H9 (cell line): ENCODE data around the gene CPLX4. TPM values are rescaled to one million over a fixed set of nuclear protein-coding genes. Genes with fewer than 3 reads are reported as not detected.

Experiments
- DNase-seq: peaks from one replicate; pipeline ENCODE4 v3.0.0-alpha.2; 2017
- H2AFZ ChIP-seq: one replicate; pipeline ENCODE4 v1.6.1; 2013; ENCODE audit warnings: mild to moderate bottlenecking, low read length, control low read depth, moderate library complexity
- H2AK5ac ChIP-seq: 2 replicates; pipeline ENCODE4 v1.6.1; 2013; ENCODE audit warnings: low read length, control low read depth, mixed read lengths; ENCODE audit not compliant: insufficient read length
- H2BK120ac ChIP-seq: one replicate; pipeline ENCODE4 v1.6.1; 2013; ENCODE audit warnings: low read depth, mild to moderate bottlenecking, low read length, control low read depth, inconsistent platforms; ENCODE audit not compliant: poor library complexity, severe bottlenecking
- H2BK12ac ChIP-seq: 2 replicates; pipeline ENCODE4 v1.6.1; 2013; ENCODE audit warnings: low read length, control low read depth, mixed read lengths, low read depth; ENCODE audit not compliant: insufficient read length
- H2BK15ac ChIP-seq: 2 replicates; pipeline ENCODE4 v1.6.1; 2013; ENCODE audit warnings: low read depth, low read length, control low read depth
- H2BK20ac ChIP-seq: one replicate; pipeline ENCODE4 v1.6.1; 2013; ENCODE audit warnings: low read depth, mild to moderate bottlenecking, low read length, control low read depth, inconsistent platforms; ENCODE audit not compliant: poor library complexity, severe bottlenecking
- H2BK5ac ChIP-seq: 2 replicates; pipeline ENCODE4 v1.6.1; 2013; ENCODE audit warnings: low read length, control low read depth, mixed read lengths; ENCODE audit not compliant: insufficient read length
- H3K14ac ChIP-seq: 2 replicates; pipeline ENCODE4 v1.6.1; 2013; ENCODE audit warnings: low read length, control low read depth; ENCODE audit not compliant: insufficient read depth
- H3K18ac ChIP-seq: 2 replicates; pipeline ENCODE4 v1.6.1; 2013; ENCODE audit warnings: low read depth, mild to moderate bottlenecking, mixed read lengths, low read length, control low read depth; ENCODE audit not compliant: insufficient read length
- H3K23ac ChIP-seq: 2 replicates; pipeline ENCODE4 v1.6.1; 2013; ENCODE audit warnings: low read length, control low read depth, mixed read lengths, low read depth; ENCODE audit not compliant: insufficient read length
- H3K23me2 ChIP-seq: 2 replicates; pipeline ENCODE4 v1.6.1; 2013; ENCODE audit warnings: low read depth, mild to moderate bottlenecking, mixed read lengths, low read length, control low read depth; ENCODE audit not compliant: insufficient read length, poor library complexity, severe bottlenecking
- H3K27ac ChIP-seq: 2 replicates; pipeline ENCODE4 v1.5.1; 2013; ENCODE audit warnings: low read length, control low read depth, mixed read lengths, low read depth; ENCODE audit not compliant: insufficient read length
- H3K27me3 ChIP-seq: 2 replicates; pipeline ENCODE4 v1.6.1; 2013; ENCODE audit warnings: low read length, control low read depth, inconsistent platforms; ENCODE audit not compliant: insufficient read depth
- H3K4ac ChIP-seq: 2 replicates; pipeline ENCODE4 v1.6.1; 2013; ENCODE audit warnings: low read depth, mild to moderate bottlenecking, control low read depth, inconsistent platforms, low read length, moderate library complexity
- H3K4me1 ChIP-seq: 2 replicates; pipeline ENCODE4 v1.6.1; 2013; ENCODE audit warnings: low read length, control low read depth, inconsistent platforms; ENCODE audit not compliant: insufficient read depth
- H3K4me2 ChIP-seq: 2 replicates; pipeline ENCODE4 v1.6.1; 2013; ENCODE audit warnings: low read length, control low read depth, mixed read lengths; ENCODE audit not compliant: insufficient read length, insufficient read depth
- H3K56ac ChIP-seq: 2 replicates; pipeline ENCODE4 v1.6.1; 2013; ENCODE audit warnings: low read depth, mild to moderate bottlenecking, mixed read lengths, low read length, control low read depth; ENCODE audit not compliant: insufficient read length
- H3K79me1 ChIP-seq: 2 replicates; pipeline ENCODE4 v1.6.1; 2013; ENCODE audit warnings: low read depth, mild to moderate bottlenecking, moderate library complexity, low read length, control low read depth, inconsistent platforms; ENCODE audit not compliant: insufficient read depth, poor library complexity, severe bottlenecking
- H3K79me2 ChIP-seq: 2 replicates; pipeline ENCODE4 v1.6.1; 2013; ENCODE audit warnings: low read length, control low read depth, inconsistent platforms; ENCODE audit not compliant: insufficient read depth
- H3K9ac ChIP-seq: 2 replicates; pipeline ENCODE4 v1.6.1; 2013; ENCODE audit warnings: low read length, control low read depth, mixed read lengths; ENCODE audit not compliant: insufficient read length; ENCODE audit errors: extremely low read depth
- H3K9me3 ChIP-seq: one replicate; pipeline ENCODE4 v1.6.1; 2013; ENCODE audit warnings: low read depth, low read length, inconsistent platforms; ENCODE audit not compliant: control insufficient read depth
- H3T11ph ChIP-seq: one replicate; pipeline ENCODE4 v1.6.1; 2013; ENCODE audit warnings: mild to moderate bottlenecking, low read length, control low read depth, inconsistent platforms
- H4K20me1 ChIP-seq: one replicate; pipeline ENCODE4 v1.6.1; 2013; ENCODE audit not compliant: control insufficient read depth, insufficient read length, insufficient read depth
- H4K5ac ChIP-seq: 2 replicates; pipeline ENCODE4 v1.6.1; 2013; ENCODE audit warnings: low read depth, mild to moderate bottlenecking, mixed read lengths, low read length, control low read depth; ENCODE audit not compliant: insufficient read length
- H4K8ac ChIP-seq: replicated peaks from 2 replicates; pipeline ENCODE4 v1.6.1; 2013; ENCODE audit warnings: low read length, control low read depth, mixed read lengths, low read depth; ENCODE audit not compliant: insufficient read length
- H4K91ac ChIP-seq: 2 replicates; pipeline ENCODE4 v1.6.1; 2013; ENCODE audit warnings: low read depth, mild to moderate bottlenecking, moderate library complexity, mixed read lengths, low read length, control low read depth; ENCODE audit not compliant: insufficient read length
- H3K27ac Mint-ChIP-seq, 3 experiments: 2 replicates in 2 of 3; 3 replicates in 1 of 3; pipeline ENCODE4 v1.8.0; 2020 to 2021; ENCODE audit warnings: mixed read lengths in 3 of 3, mild to moderate bottlenecking in 1 of 3, moderate library complexity in 1 of 3
- H3K27me3 Mint-ChIP-seq: 2 replicates; pipeline ENCODE4 v1.8.0; 2021; ENCODE audit warnings: low read depth, mild to moderate bottlenecking, moderate library complexity, mixed read lengths
- H3K36me3 Mint-ChIP-seq, 3 experiments: 2 replicates in 2 of 3; 3 replicates in 1 of 3; pipeline ENCODE4 v1.8.0; 2020 to 2021; ENCODE audit warnings: low read depth in 3 of 3, mixed read lengths in 3 of 3; ENCODE audit not compliant: insufficient read depth in 1 of 3
- H3K4me1 Mint-ChIP-seq, 2 experiments: 2 replicates each; pipeline ENCODE4 v1.8.0; 2020; ENCODE audit warnings: mixed read lengths in 2 of 2
- H3K4me3 Mint-ChIP-seq, 2 experiments: 2 replicates in 1 of 2; 3 replicates in 1 of 2; pipeline ENCODE4 v1.8.0; 2020 to 2021; ENCODE audit warnings: mild to moderate bottlenecking in 2 of 2, mixed read lengths in 2 of 2, moderate library complexity in 1 of 2
- H3K9me3 Mint-ChIP-seq, 2 experiments: 2 replicates in 1 of 2; 3 replicates in 1 of 2; pipeline ENCODE4 v1.8.0; 2020; ENCODE audit warnings: mild to moderate bottlenecking in 2 of 2, mixed read lengths in 2 of 2, moderate library complexity in 1 of 2
- WGBS: extraction: QIAGEN DNeasy Blood & Tissue Kit; methylation state at CpG from one replicate; pipeline ENCODE4 v1.1.7; 2013; ENCODE audit warnings: missing lambda C conversion rate, low lambda C conversion rate, mixed read lengths; ENCODE audit not compliant: insufficient read length; ENCODE audit errors: extremely low coverage; 5-methylcytosine and 5-hydroxymethylcytosine counted together
- total RNA-seq: library from RNA; stranded (reverse); gene quantifications from 2 replicates; pipeline ENCODE4 v1.2.1, GENCODE V29; 2021
- TF ChIP-seq, protein P1 (sequence below): fragments of 200-600 bp; sonication (generic); conservative IDR thresholded peaks from 3 replicates; pipeline ENCODE4 v1.8.0; 2021; ENCODE audit warnings: antibody characterized with exemption, mild to moderate bottlenecking

Gene CPLX4
- total RNA-seq, 1 experiment from 2014 or later = not detected

DNA sequence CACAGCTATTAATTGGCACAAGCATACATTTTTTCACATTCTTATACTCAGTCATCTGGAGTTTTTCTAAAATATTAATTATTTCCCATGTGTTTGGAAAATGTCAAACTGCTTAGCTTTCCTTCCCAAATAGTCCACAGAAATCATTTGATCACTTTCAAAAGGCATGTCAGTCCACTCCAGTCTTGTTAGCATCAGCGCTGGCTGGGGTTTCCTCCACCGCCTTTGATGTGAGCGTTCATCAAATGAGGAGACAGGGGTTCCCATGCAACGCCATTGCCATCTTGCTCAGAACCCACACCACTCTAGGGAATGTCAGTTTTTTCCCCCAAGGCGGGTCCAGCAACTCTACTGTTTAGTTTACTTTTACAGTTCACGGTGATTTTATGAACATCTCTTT lies 32.1 kb downstream of the CPLX4 start:
- no peak overlapping the region for H3K23ac ChIP-seq
- no peak overlapping the region for H3K9ac ChIP-seq
- H3K18ac ChIP-seq = no peak overlapping the region
- H2BK120ac ChIP-seq = no peak overlapping the region
- H3K14ac ChIP-seq = no peak overlapping the region
- H3K23me2 ChIP-seq = no peaks in the 10 kb centered on the region
- Mint-ChIP-seq H3K4me3 (no peak overlapping the region), H3K27me3 (peaks cover 62% of the 10 kb centered on the region), H3K27ac (no peak overlapping the region), H3K9me3 (no peaks in the 10 kb centered on the region), H3K36me3 (no peaks in the 10 kb centered on the region), H3K4me1 (peaks cover 0 to 3% of the 10 kb centered on the region in 2 experiments; a peak in 2 of 4 replicates)
- H3K79me2 ChIP-seq = no peaks in the 10 kb centered on the region
- H3K79me1 ChIP-seq = no peaks in the 10 kb centered on the region
- no peaks in the 10 kb centered on the region for H3K9me3 ChIP-seq
- no peak overlapping the region for H3K4ac ChIP-seq
- no CpG with 5 or more reads among the region's 6 CpGs for WGBS
- no peak overlapping the region for H4K5ac ChIP-seq
- H3K4me2 ChIP-seq = no peak overlapping the region
- DNase-seq = no peak
- no peaks in the 10 kb centered on the region for H4K20me1 ChIP-seq
- no peak overlapping the region for H3T11ph ChIP-seq
- H2BK5ac ChIP-seq = no peak overlapping the region
- H3K27ac ChIP-seq = no peak overlapping the region
- no peak overlapping the region for H4K8ac ChIP-seq
- H3K56ac ChIP-seq = no peak overlapping the region
- H3K27me3 ChIP-seq = no peaks in the 10 kb centered on the region; the same call in 1 of the 2 replicates
- no peak overlapping the region for H2BK15ac ChIP-seq
- no peak overlapping the region for H2BK12ac ChIP-seq
- H2AFZ ChIP-seq = no peak overlapping the region
- TF ChIP-seq, protein P1, sequence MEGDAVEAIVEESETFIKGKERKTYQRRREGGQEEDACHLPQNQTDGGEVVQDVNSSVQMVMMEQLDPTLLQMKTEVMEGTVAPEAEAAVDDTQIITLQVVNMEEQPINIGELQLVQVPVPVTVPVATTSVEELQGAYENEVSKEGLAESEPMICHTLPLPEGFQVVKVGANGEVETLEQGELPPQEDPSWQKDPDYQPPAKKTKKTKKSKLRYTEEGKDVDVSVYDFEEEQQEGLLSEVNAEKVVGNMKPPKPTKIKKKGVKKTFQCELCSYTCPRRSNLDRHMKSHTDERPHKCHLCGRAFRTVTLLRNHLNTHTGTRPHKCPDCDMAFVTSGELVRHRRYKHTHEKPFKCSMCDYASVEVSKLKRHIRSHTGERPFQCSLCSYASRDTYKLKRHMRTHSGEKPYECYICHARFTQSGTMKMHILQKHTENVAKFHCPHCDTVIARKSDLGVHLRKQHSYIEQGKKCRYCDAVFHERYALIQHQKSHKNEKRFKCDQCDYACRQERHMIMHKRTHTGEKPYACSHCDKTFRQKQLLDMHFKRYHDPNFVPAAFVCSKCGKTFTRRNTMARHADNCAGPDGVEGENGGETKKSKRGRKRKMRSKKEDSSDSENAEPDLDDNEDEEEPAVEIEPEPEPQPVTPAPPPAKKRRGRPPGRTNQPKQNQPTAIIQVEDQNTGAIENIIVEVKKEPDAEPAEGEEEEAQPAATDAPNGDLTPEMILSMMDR = no peak
- no peaks in the 10 kb centered on the region for H3K4me1 ChIP-seq
- H2BK20ac ChIP-seq = no peak overlapping the region
- no peak overlapping the region for H2AK5ac ChIP-seq
- H4K91ac ChIP-seq = no peak overlapping the region
